OCI-LY1 (cell line): ENCODE data around the gene TMEM236.

Experiments
- H2AFZ ChIP-seq: fragments of 200-600 bp; sonication (generic), shearing (Covaris generic); 2 replicates; pipeline ENCODE4 v1.6.0; 2014; ENCODE audit warnings: antibody characterized with exemption, mild to moderate bottlenecking, low read length
- H3F3A ChIP-seq: fragments of 200-600 bp; sonication (generic), shearing (Covaris generic); 2 replicates; pipeline ENCODE4 v1.6.0; 2014; ENCODE audit warnings: mild to moderate bottlenecking, antibody characterized with exemption, low read length, moderate library complexity; ENCODE audit not compliant: insufficient read depth
- H3K27ac ChIP-seq: fragments of 200-600 bp; sonication (generic); 2 replicates; pipeline ENCODE4 v1.5.1; 2014; ENCODE audit warnings: low read length, mixed run types, mild to moderate bottlenecking, low read depth; ENCODE audit not compliant: poor library complexity, severe bottlenecking
- H3K27me3 ChIP-seq: fragments of 200-600 bp; sonication (generic); 2 replicates; pipeline ENCODE4 v1.6.0; 2014; ENCODE audit warnings: antibody characterized with exemption, mild to moderate bottlenecking, low read length, moderate library complexity; ENCODE audit not compliant: insufficient read depth
- H3K36me3 ChIP-seq: fragments of 200-600 bp; sonication (generic); 2 replicates; pipeline ENCODE4 v1.6.1; 2014; ENCODE audit warnings: mild to moderate bottlenecking, antibody characterized with exemption, low read length, moderate library complexity, mixed read lengths; ENCODE audit not compliant: insufficient read depth
- H3K4me1 ChIP-seq: fragments of 200-600 bp; sonication (generic); 2 replicates; pipeline ENCODE4 v1.5.1; 2014; ENCODE audit warnings: mild to moderate bottlenecking, low read length, moderate library complexity; ENCODE audit not compliant: insufficient read depth, severe bottlenecking
- H3K4me2 ChIP-seq: fragments of 200-600 bp; sonication (generic), shearing (Covaris generic); 2 replicates; pipeline ENCODE4 v1.6.1; 2014; ENCODE audit warnings: low read length
- H3K4me3 ChIP-seq: fragments of 200-600 bp; sonication (generic); 2 replicates; pipeline ENCODE4 v1.5.1; 2014; ENCODE audit warnings: low read length, low read depth, mild to moderate bottlenecking, mixed read lengths; ENCODE audit not compliant: poor library complexity, severe bottlenecking
- H3K79me2 ChIP-seq: fragments of 200-600 bp; shearing (Covaris generic); 2 replicates; pipeline ENCODE4 v1.6.1; 2016; ENCODE audit warnings: mixed run types, low read length, mixed read lengths; ENCODE audit not compliant: insufficient read depth
- H3K9ac ChIP-seq: fragments of 200-600 bp; sonication (generic), shearing (Covaris generic); 2 replicates; pipeline ENCODE4 v1.6.1; 2014; ENCODE audit warnings: mild to moderate bottlenecking, low read length, mixed read lengths
- H3K9me2 ChIP-seq: fragments of 200-600 bp; sonication (generic), shearing (Covaris generic); 2 replicates; pipeline ENCODE4 v1.6.1; 2014; ENCODE audit warnings: low read depth, mild to moderate bottlenecking, low read length, mixed read lengths
- H3K9me3 ChIP-seq: fragments of 200-600 bp; shearing (Covaris generic); 2 replicates; pipeline ENCODE4 v1.6.1; 2014; ENCODE audit warnings: low read length, mixed read lengths
- H4K20me1 ChIP-seq: fragments of 200-600 bp; sonication (generic), shearing (Covaris generic); 2 replicates; pipeline ENCODE4 v1.6.0; 2016; ENCODE audit warnings: mild to moderate bottlenecking, low read length; ENCODE audit not compliant: insufficient read depth
- EZH2 ChIP-seq: fragments of 200-600 bp; sonication (generic), shearing (Covaris generic); IDR thresholded peaks from 2 replicates; pipeline ENCODE4 v1.8.0; 2017; ENCODE audit warnings: borderline replicate concordance, mixed run types, mild to moderate bottlenecking, antibody characterized with exemption, low read length, moderate library complexity, mixed read lengths
- TF ChIP-seq, protein P1 (sequence below): fragments of 200-600 bp; sonication (generic), shearing (Covaris generic); IDR thresholded peaks from 2 replicates; pipeline ENCODE4 v1.5.1; 2017; ENCODE audit warnings: mild to moderate bottlenecking, antibody characterized with exemption, low read length, moderate library complexity, mixed read lengths

TMEM236 gene

DNA sequence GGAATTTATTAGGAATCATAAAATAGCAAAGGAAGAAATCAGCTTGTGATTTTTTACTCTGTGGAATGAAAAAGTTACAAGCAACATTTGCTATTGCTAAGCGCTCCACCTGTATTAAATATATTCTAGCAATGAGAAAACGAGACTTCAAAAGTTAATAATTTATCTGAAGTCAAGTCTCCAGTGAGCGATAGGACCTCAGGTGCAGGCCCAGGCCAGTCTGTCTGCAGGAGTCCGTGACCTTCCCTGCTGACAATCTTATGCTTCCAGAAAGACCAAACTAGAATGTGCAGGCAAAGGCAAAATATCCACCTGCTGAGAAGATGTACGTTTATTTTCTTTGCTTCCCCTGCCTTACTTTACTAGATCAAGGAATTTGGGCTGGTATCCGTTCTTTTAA is 79.9 kb downstream of the TMEM236 start:
- no peaks in the 10 kb centered on the region for H3K9me3 ChIP-seq
- TF ChIP-seq EZH2: no peak
- H3K4me3 ChIP-seq: no peak overlapping the region
- H2AFZ ChIP-seq: no peak overlapping the region
- no peak overlapping the region for H3K4me2 ChIP-seq
- H4K20me1 ChIP-seq: no peaks in the 10 kb centered on the region
- H3F3A ChIP-seq: no peaks in the 10 kb centered on the region
- H3K9me2 ChIP-seq: no peaks in the 10 kb centered on the region
- no peak overlapping the region for H3K27ac ChIP-seq
- H3K79me2 ChIP-seq: no peaks in the 10 kb centered on the region
- H3K4me1 ChIP-seq: no peaks in the 10 kb centered on the region
- no peaks in the 10 kb centered on the region for H3K27me3 ChIP-seq
- H3K9ac ChIP-seq: no peak overlapping the region
- H3K36me3 ChIP-seq: no peaks in the 10 kb centered on the region

DNA sequence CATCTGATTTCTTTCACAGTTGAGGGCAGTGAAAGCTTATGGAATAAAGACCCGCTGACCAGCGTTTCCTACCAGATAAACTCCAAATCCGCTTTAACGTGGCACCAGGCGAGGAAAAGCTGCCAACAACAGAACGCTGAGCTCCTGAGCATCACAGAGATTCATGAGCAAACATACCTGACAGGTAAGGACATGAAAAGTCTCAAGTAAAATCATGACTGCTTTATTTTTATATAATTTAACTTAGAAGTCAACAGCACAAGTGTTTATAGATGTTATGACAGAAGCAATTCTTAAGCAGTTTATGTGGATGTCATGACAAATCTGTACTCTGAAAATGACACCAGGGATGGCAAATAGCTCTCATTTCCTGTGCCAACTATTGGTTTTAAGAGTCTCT is 81.7 kb downstream of the TMEM236 start:
- no peaks in the 10 kb centered on the region for H3K9me3 ChIP-seq
- no peaks in the 10 kb centered on the region for H3K36me3 ChIP-seq
- H3K27me3 ChIP-seq: no peaks in the 10 kb centered on the region
- H3K9me2 ChIP-seq: no peaks in the 10 kb centered on the region
- no peak overlapping the region for H3K9ac ChIP-seq
- no peaks in the 10 kb centered on the region for H3F3A ChIP-seq
- no peaks in the 10 kb centered on the region for H4K20me1 ChIP-seq
- no peak overlapping the region for H3K4me2 ChIP-seq
- H2AFZ ChIP-seq: no peak overlapping the region
- TF ChIP-seq, protein P1, sequence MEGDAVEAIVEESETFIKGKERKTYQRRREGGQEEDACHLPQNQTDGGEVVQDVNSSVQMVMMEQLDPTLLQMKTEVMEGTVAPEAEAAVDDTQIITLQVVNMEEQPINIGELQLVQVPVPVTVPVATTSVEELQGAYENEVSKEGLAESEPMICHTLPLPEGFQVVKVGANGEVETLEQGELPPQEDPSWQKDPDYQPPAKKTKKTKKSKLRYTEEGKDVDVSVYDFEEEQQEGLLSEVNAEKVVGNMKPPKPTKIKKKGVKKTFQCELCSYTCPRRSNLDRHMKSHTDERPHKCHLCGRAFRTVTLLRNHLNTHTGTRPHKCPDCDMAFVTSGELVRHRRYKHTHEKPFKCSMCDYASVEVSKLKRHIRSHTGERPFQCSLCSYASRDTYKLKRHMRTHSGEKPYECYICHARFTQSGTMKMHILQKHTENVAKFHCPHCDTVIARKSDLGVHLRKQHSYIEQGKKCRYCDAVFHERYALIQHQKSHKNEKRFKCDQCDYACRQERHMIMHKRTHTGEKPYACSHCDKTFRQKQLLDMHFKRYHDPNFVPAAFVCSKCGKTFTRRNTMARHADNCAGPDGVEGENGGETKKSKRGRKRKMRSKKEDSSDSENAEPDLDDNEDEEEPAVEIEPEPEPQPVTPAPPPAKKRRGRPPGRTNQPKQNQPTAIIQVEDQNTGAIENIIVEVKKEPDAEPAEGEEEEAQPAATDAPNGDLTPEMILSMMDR: no peak
- no peak for TF ChIP-seq EZH2
- no peak overlapping the region for H3K4me3 ChIP-seq
- H3K27ac ChIP-seq: no peak overlapping the region
- no peaks in the 10 kb centered on the region for H3K79me2 ChIP-seq
- no peaks in the 10 kb centered on the region for H3K4me1 ChIP-seq

DNA sequence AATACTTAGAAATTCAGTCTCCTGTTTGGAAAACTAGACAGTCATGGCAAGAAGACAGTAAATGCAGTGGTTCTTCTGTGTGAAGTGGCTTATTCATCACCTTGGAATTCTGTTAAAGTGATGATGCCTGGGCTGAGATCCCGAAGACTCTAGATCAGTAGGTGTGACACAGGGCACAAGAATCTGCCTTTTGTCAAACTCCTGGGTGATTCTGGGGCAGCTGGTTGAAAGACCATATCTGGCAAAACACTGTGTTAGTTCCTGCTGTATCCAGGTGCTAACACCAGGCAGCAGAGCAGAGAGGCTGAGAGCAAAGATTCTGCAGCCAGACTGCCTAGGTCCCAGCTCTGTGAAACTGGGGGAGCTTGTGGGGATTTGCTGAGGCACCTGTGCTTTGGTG is 83.7 kb downstream of the TMEM236 start:
- Histone ChIP-seq H3K4me2 (no peak overlapping the region), H3K36me3 (no peaks in the 10 kb centered on the region), H3F3A (no peaks in the 10 kb centered on the region), H3K4me1 (no peaks in the 10 kb centered on the region), H3K9me3 (no peaks in the 10 kb centered on the region), H2AFZ (no peak overlapping the region), H3K27ac (no peak overlapping the region), H3K27me3 (no peaks in the 10 kb centered on the region), H3K9me2 (no peaks in the 10 kb centered on the region), H3K4me3 (no peak overlapping the region), H3K79me2 (no peaks in the 10 kb centered on the region), H4K20me1 (no peaks in the 10 kb centered on the region), H3K9ac (no peak overlapping the region)
- TF ChIP-seq, protein P1: no peak
- TF ChIP-seq EZH2: no peak

DNA sequence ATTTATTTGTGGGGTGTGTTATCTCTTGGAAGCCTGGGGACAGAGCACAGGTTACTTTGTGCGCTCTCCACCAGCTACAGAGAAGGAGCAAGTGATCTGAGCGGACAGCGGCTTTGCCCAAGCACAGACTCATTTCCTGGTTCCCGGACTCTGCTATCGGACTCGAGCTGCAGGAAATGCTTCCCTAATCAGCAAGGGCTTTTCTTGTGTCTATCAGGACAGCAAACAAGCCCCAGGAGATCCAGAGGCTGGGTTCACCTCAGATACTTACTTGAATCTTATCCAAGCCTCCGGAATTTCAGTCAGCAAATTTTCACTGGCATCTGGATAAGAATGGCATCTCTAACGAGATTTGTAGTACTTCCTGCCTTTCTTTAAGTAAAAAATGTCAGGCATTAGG is 84.9 kb downstream of the TMEM236 start:
- H3K36me3 ChIP-seq: no peaks in the 10 kb centered on the region
- no peak overlapping the region for H2AFZ ChIP-seq
- H3K9me2 ChIP-seq: no peaks in the 10 kb centered on the region
- no peaks in the 10 kb centered on the region for H4K20me1 ChIP-seq
- no peak overlapping the region for H3K9ac ChIP-seq
- no peaks in the 10 kb centered on the region for H3F3A ChIP-seq
- no peaks in the 10 kb centered on the region for H3K9me3 ChIP-seq
- TF ChIP-seq EZH2: no peak
- TF ChIP-seq, protein P1: no peak
- no peak overlapping the region for H3K4me2 ChIP-seq
- no peaks in the 10 kb centered on the region for H3K27me3 ChIP-seq
- H3K79me2 ChIP-seq: no peaks in the 10 kb centered on the region
- H3K4me1 ChIP-seq: no peaks in the 10 kb centered on the region
- no peak overlapping the region for H3K4me3 ChIP-seq
- no peak overlapping the region for H3K27ac ChIP-seq
